Rectal smooth muscle tissue (tissue), 1 donor: ENCODE measurements around the gene FBLL1.

ENCODE experiments used
- H3K27ac ChIP-seq: one replicate; pipeline ENCODE4 v1.7.0; 2013; ENCODE audit warnings: low read depth, low read length, inconsistent platforms
- H3K27me3 ChIP-seq: one replicate; pipeline ENCODE4 v1.7.0; 2013; ENCODE audit warnings: low read length; ENCODE audit not compliant: control insufficient read depth, insufficient read depth
- H3K36me3 ChIP-seq: one replicate; pipeline ENCODE4 v1.7.0; 2013; ENCODE audit warnings: low read length; ENCODE audit not compliant: control insufficient read depth, insufficient read depth
- H3K4me1 ChIP-seq: one replicate; pipeline ENCODE4 v1.7.0; 2013; ENCODE audit warnings: low read length; ENCODE audit not compliant: control insufficient read depth, insufficient read depth
- H3K4me3 ChIP-seq: one replicate; pipeline ENCODE4 v1.7.0; 2013; ENCODE audit warnings: low read length
- H3K9ac ChIP-seq: one replicate; pipeline ENCODE4 v1.7.0; 2013; ENCODE audit warnings: low read length

The FBLL1 gene

GRCh38 chr5:168528521-168529373 is at the start of gene FBLL1:
FBLL1 (plus strand) TSS chr5:168529305; CDS start chr5:168529505, 200 bp downstream.
- Histone ChIP-seq H3K27ac (no peak within 1 kb of the TSS), H3K4me1 (no peaks in the 10 kb centered on the region), H3K36me3 (no peaks in the 10 kb centered on the region), H3K4me3 (peak within 1 kb of the TSS; percentile 55), H3K9ac (no peak within 1 kb of the TSS), H3K27me3 (peaks cover 13% of the 10 kb centered on the region)

DNA sequence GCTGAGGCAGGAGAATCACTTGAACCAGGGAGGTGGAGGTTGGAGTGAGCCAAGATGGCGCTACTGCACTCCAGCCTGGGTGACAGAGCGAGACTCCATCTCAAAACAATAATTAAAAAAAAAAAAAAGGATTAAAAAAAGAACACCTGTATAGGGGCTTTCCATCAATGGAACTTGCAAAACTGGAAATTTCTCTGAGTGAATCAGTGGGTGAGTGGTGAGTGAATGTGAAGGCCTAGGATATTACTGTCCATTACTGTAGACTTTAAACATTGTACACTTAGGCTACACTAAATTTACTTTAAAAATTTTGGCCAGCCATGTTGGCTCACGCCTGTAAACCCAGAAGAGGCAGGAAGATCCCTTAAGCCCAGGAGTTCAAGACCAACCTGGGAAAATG is 48.5 kb upstream of the FBLL1 start:
- no peak overlapping the region for H3K9ac ChIP-seq
- H3K27me3 ChIP-seq, result no peaks in the 10 kb centered on the region
- no peaks in the 10 kb centered on the region for H3K4me1 ChIP-seq
- no peaks in the 10 kb centered on the region for H3K36me3 ChIP-seq
- H3K4me3 ChIP-seq, result no peak overlapping the region
- no peak overlapping the region for H3K27ac ChIP-seq

- Histone ChIP-seq H3K27ac (no peak overlapping the region), H3K36me3 (no peaks in the 10 kb centered on the region), H3K9ac (no peak overlapping the region), H3K4me1 (peaks cover 4% of the 10 kb centered on the region), H3K27me3 (no peaks in the 10 kb centered on the region), H3K4me3 (no peak overlapping the region)
These were observed 47.7 kb upstream of the FBLL1 start for GRCh38 chr5:168481330-168481788.

- Histone ChIP-seq H3K4me3 (no peak overlapping the region), H3K9ac (no peak overlapping the region), H3K27ac (no peak overlapping the region), H3K27me3 (no peaks in the 10 kb centered on the region), H3K36me3 (no peaks in the 10 kb centered on the region), H3K4me1 (peaks cover 7% of the 10 kb centered on the region)
These were observed 46.7 kb upstream of the FBLL1 start for GRCh38 chr5:168482361-168482760.

GRCh38 chr5:168486136-168486879 is 42.8 kb upstream of the FBLL1 start, which contains the start of gene RARS1:
RARS1 (plus strand) TSS chr5:168486471; CDS start chr5:168486499, 28 bp downstream.
- Histone ChIP-seq H3K9ac (peak within 1 kb of the TSS; percentile 91), H3K4me1 (peaks cover 11% of the 10 kb centered on the region), H3K4me3 (peak within 1 kb of the TSS; percentile 98), H3K36me3 (peaks cover 11% of the 10 kb centered on the region), H3K27me3 (no peaks in the 10 kb centered on the region), H3K27ac (peak within 1 kb of the TSS; percentile 83)

DNA sequence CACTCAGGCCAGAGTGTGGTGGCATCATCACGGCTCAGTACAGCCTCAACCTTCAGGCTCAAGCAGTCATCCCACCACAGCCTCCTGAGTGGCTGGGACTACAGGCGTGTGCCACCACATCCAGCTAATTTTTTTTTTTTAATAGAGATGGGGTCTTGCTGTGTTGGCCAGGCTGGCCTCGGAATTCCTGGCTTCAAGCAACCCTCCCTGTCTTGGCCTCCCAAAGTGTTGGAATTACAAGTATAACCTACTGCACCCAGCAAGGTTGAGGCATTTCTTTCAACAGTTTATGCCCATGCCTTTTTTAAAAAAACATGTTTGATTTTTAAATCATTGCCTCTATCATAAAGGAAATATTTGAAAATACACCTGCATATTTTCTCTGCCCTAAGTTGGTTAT is 40.0 kb upstream of the FBLL1 start:
- Histone ChIP-seq H3K27ac (no peak overlapping the region), H3K4me3 (no peak overlapping the region), H3K9ac (no peak overlapping the region), H3K4me1 (peaks cover 11% of the 10 kb centered on the region), H3K36me3 (peaks cover 16% of the 10 kb centered on the region), H3K27me3 (no peaks in the 10 kb centered on the region)

- H3K4me3 ChIP-seq, result no peak overlapping the region
- H3K4me1 ChIP-seq, result no peaks in the 10 kb centered on the region
- H3K27ac ChIP-seq, result no peak overlapping the region
- H3K36me3 ChIP-seq, result peaks cover 34% of the 10 kb centered on the region
- H3K27me3 ChIP-seq, result no peaks in the 10 kb centered on the region
- no peak overlapping the region for H3K9ac ChIP-seq
These were observed 35.0 kb upstream of the FBLL1 start for GRCh38 chr5:168494057-168494555.

- peaks cover 7% of the 10 kb centered on the region for H3K36me3 ChIP-seq
- H3K4me3 ChIP-seq, result no peak overlapping the region
- H3K9ac ChIP-seq, result no peak overlapping the region
- no peak overlapping the region for H3K27ac ChIP-seq
- no peaks in the 10 kb centered on the region for H3K27me3 ChIP-seq
- H3K4me1 ChIP-seq, result no peaks in the 10 kb centered on the region
These were observed 26.4 kb upstream of the FBLL1 start for GRCh38 chr5:168502563-168503237.

DNA sequence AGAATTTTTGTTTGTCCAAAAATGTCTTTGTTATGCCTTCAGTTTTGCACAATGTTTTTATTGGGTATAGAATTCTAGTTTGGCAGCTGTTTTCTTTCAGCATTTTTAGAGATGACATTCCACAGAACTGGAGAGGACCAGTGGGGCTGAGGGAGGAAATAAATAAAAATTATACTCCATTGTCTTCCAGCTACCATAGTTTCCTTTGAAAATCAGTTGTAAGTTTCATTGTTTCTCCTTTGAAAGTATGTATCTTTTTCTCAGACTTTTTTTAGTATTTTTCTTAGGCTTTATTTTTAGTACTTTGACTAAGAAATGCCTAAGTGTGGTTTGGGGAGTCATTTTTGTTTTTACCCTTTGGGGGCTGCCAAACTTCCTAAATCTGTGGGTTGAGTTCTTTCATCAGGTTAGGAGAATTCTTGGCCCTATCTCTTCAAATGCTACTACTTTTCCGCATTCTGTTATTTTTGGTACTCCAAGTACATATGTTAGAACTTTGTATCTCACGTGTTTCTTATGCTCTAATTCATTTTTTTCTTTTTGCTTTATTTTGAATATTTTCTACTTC is 15.2 kb upstream of the FBLL1 start:
- Histone ChIP-seq H3K4me1 (no peaks in the 10 kb centered on the region), H3K4me3 (no peak overlapping the region), H3K27ac (no peak overlapping the region), H3K9ac (no peak overlapping the region), H3K27me3 (no peaks in the 10 kb centered on the region), H3K36me3 (peaks cover 38% of the 10 kb centered on the region)

DNA sequence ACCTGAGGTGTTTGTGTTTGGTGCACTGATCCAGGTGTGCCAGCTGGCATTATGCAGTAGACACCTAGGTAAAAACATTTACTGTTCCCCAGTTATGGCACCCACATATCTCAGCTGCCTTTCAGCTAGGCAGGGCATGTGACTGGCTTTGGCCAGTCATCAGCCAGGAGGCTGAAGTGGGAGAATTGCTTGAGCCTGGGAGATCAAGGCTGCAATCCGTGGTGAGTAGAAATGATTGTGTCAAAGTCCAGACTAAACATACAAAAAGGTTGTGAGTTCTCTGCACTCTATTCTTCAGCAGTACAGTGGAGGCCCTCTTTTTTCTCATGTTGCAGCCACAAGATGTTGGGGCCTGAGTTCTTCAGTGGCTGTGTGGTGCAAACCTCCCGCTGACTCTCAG is 3.2 kb upstream of the FBLL1 start:
- H3K4me1 ChIP-seq, result no peaks in the 10 kb centered on the region
- no peak overlapping the region for H3K27ac ChIP-seq
- H3K36me3 ChIP-seq, result no peaks in the 10 kb centered on the region
- H3K4me3 ChIP-seq, result no peak overlapping the region
- H3K27me3 ChIP-seq, result peaks cover 7% of the 10 kb centered on the region
- H3K9ac ChIP-seq, result no peak overlapping the region

- Histone ChIP-seq H3K4me1 (no peaks in the 10 kb centered on the region), H3K9ac (no peak overlapping the region), H3K4me3 (no peak overlapping the region), H3K27ac (no peak overlapping the region), H3K27me3 (peaks cover 13% of the 10 kb centered on the region), H3K36me3 (no peaks in the 10 kb centered on the region)
These were observed 1.3 kb upstream of the FBLL1 start for GRCh38 chr5:168527756-168528295.
